Activated CD8-positive, alpha-beta T cell treated with anti-CD3 and anti-CD28 coated beads for 36 hours (primary cell): ENCODE measurements around the gene ZNRF4. TPM values are rescaled to one million over a fixed set of nuclear protein-coding genes. Genes with fewer than 3 reads are reported as not detected.

Source experiments
- ATAC-seq: fragments of 200-7000 bp; cut with Tn5 transposase; one replicate; pipeline ENCODE4 v1.10.0; 2021; ENCODE audit warnings: mild to moderate bottlenecking, moderate library complexity
- CTCF ChIA-PET: fragments of 350-600 bp; sonication (Branson Sonifier 250); formaldehyde crosslinking; loops from one replicate; lab custom pipeline; 2021; ENCODE audit warnings: antibody characterized with exemption; lab: Charles Lee
- POLR2A ChIA-PET: fragments of 350-600 bp; sonication (Branson Sonifier 250); formaldehyde crosslinking; loops from one replicate; lab custom pipeline; 2021; ENCODE audit warnings: antibody characterized with exemption; lab: Charles Lee
- DNase-seq: peaks from one replicate; pipeline ENCODE4 v3.0.0-alpha.2; 2020
- H3K27ac Mint-ChIP-seq: one replicate; pipeline ENCODE4 v1.8.0; 2021; ENCODE audit warnings: mild to moderate bottlenecking, mixed read lengths
- H3K27me3 Mint-ChIP-seq: one replicate; pipeline ENCODE4 v1.8.0; 2021; ENCODE audit warnings: mixed read lengths
- H3K36me3 Mint-ChIP-seq: one replicate; pipeline ENCODE4 v1.8.0; 2021; ENCODE audit warnings: low read depth, mixed read lengths
- H3K4me1 Mint-ChIP-seq: one replicate; pipeline ENCODE4 v1.8.0; 2021; ENCODE audit warnings: low read depth, mixed read lengths
- H3K4me3 Mint-ChIP-seq: one replicate; pipeline ENCODE4 v1.8.0; 2021; ENCODE audit warnings: mild to moderate bottlenecking, moderate library complexity, mixed read lengths
- H3K9me3 Mint-ChIP-seq: one replicate; pipeline ENCODE4 v1.8.0; 2021; ENCODE audit warnings: mixed read lengths
- CTCF ChIP-seq: fragments of 200-600 bp; IDR thresholded peaks from one replicate; pipeline ENCODE4 v1.8.0; 2022; ENCODE audit warnings: antibody characterized with exemption, mild to moderate bottlenecking
- intact Hi-C: fragments of 100-400 bp; cut with micrococcal nuclease; formaldehyde crosslinking; loops from one replicate; pipeline ENCODE4 v1.10.0; 2022
- total RNA-seq, 2 experiments: library from RNA; stranded (reverse); gene quantifications; one replicate each; pipeline ENCODE4 v1.2.3, GENCODE V29; 2021

The ZNRF4 gene
- total RNA-seq, 2 experiments from 2014 or later: not detected

GRCh38 chr19:5439452-5439851, 15.8 kb upstream of the ZNRF4 start:
- DNase-seq (no peak), ATAC-seq (no peak)
- Mint-ChIP-seq H3K4me3 (no peak overlapping the region), H3K27me3 (peaks cover 14% of the 10 kb centered on the region), H3K4me1 (peaks cover 3% of the 10 kb centered on the region), H3K9me3 (no peaks in the 10 kb centered on the region), H3K36me3 (no peaks in the 10 kb centered on the region), H3K27ac (no peak overlapping the region)
- intact Hi-C loops: no loop called here
- ChIA-PET CTCF (interaction anchor here (0.7 kb wide), 1 partner anchor 26 kb away, joined by 4 read pairs; no protein-coding TSS in a partner anchor), POLR2A (no interaction called here)
- TF ChIP-seq CTCF: no peak

- Mint-ChIP-seq H3K36me3 (no peaks in the 10 kb centered on the region), H3K4me3 (no peak overlapping the region), H3K9me3 (no peaks in the 10 kb centered on the region), H3K27me3 (peaks cover 14% of the 10 kb centered on the region), H3K27ac (no peak overlapping the region), H3K4me1 (peaks cover under 1% of the 10 kb centered on the region)
- no peak for DNase-seq
- no peak for TF ChIP-seq CTCF
- POLR2A ChIA-PET: interaction anchor here (0.6 kb wide), 1 partner anchor 24 kb away, joined by 3 read pairs; no protein-coding TSS in a partner anchor
- intact Hi-C loops: no loop called here
- CTCF ChIA-PET: no interaction called here
- ATAC-seq: no peak
Observed at GRCh38 chr19:5440299-5440698, 14.9 kb upstream of the ZNRF4 start.

DNA sequence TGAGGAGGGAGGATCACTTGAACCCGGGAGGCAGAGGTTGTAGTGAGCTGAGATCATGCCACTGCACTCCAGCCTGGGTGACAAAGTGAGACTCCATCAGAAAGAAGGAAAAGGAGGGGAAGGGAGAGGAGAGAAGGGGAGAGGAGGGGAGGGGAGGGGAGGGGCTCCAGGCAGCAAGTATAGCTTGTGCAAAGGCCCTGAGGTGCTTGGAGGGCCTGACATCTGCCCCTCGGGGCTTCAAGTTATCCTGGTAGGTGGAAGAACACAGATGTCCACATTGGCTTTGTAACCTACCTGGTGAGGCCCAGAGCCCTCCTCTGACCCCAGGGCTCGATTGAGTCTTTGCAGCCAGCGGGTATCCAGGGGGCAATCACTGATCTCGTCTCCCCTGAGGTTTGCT, 11.5 kb upstream of the ZNRF4 start:
- Mint-ChIP-seq H3K9me3 (no peaks in the 10 kb centered on the region), H3K4me3 (no peak overlapping the region), H3K27me3 (peaks cover 14% of the 10 kb centered on the region), H3K36me3 (no peaks in the 10 kb centered on the region), H3K4me1 (peaks cover 4% of the 10 kb centered on the region), H3K27ac (no peak overlapping the region)
- no peak for DNase-seq
- TF ChIP-seq CTCF: no peak
- no peak for ATAC-seq
- POLR2A ChIA-PET: no interaction called here
- intact Hi-C loops: no loop called here
- CTCF ChIA-PET: interaction anchor here (0.8 kb wide), 1 partner anchor 67 kb away, joined by 3 read pairs; no protein-coding TSS in a partner anchor

GRCh38 chr19:5444431-5444830, 10.8 kb upstream of the ZNRF4 start:
- H3K36me3 Mint-ChIP-seq: no peaks in the 10 kb centered on the region
- peaks cover 4% of the 10 kb centered on the region for H3K4me1 Mint-ChIP-seq
- no peak overlapping the region for H3K27ac Mint-ChIP-seq
- no peak for ATAC-seq
- no peak for TF ChIP-seq CTCF
- intact Hi-C loops: no loop called here
- POLR2A ChIA-PET: no interaction called here
- H3K27me3 Mint-ChIP-seq: peaks cover 16% of the 10 kb centered on the region
- H3K4me3 Mint-ChIP-seq: no peak overlapping the region
- H3K9me3 Mint-ChIP-seq: no peaks in the 10 kb centered on the region
- no peak for DNase-seq
- CTCF ChIA-PET: no interaction called here

- no peak for TF ChIP-seq CTCF
- DNase-seq (no peak), ATAC-seq (no peak)
- CTCF ChIA-PET: no interaction called here
- POLR2A ChIA-PET: no interaction called here
- intact Hi-C loops: no loop called here
- Mint-ChIP-seq H3K4me3 (no peak overlapping the region), H3K27me3 (peaks cover 18% of the 10 kb centered on the region), H3K27ac (no peak overlapping the region), H3K36me3 (no peaks in the 10 kb centered on the region), H3K4me1 (peaks cover 4% of the 10 kb centered on the region), H3K9me3 (no peaks in the 10 kb centered on the region)
Observed at GRCh38 chr19:5445071-5445470, 10.1 kb upstream of the ZNRF4 start.
